Measurements from ENCODE around the gene TP53I3. TPM values are rescaled to one million over a fixed set of nuclear protein-coding genes. Genes with fewer than 3 reads are reported as not detected.

The TP53I3 gene
- total RNA-seq, 1 donor from 2014 or later: 38.3 TPM

DNA sequence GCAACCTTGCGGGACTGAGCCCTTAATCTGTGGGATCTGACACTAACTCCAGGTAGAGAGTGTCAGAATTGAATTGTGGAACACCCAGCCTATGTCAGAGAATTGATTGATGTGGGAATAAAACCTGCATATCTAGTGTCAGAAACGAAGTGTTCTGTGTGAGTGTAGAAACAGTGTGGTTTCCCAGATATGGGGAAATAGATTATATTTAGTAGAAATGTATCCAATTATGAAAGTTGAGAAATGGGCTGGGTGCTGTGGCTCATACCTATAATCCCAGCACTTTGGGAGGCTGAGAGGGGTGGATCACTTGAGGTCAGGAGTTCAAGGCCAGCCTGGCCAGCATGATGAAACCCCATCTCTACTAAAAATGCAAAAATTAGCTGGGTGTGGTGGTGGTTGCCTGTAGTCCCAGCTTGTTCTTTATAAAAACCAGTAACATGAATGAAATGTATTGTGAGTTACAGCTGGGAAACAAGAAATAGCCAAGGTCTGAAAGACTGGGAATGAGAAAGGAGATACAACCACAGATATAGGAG lies 4.3 kb upstream of the TP53I3 start:
- Mint-ChIP-seq H3K27ac (ENCODE audit: unreplicated experiment) (no peak overlapping the region), H3K4me3 (no peak overlapping the region), H3K36me3 (ENCODE audit: low read depth) (peaks cover 3% of the 10 kb centered on the region), H3K27me3 (ENCODE audit: low read depth) (no peaks in the 10 kb centered on the region), H3K9me3 (no peaks in the 10 kb centered on the region), H3K4me1 (peaks cover 12% of the 10 kb centered on the region)
- TF ChIP-seq, protein P1, sequence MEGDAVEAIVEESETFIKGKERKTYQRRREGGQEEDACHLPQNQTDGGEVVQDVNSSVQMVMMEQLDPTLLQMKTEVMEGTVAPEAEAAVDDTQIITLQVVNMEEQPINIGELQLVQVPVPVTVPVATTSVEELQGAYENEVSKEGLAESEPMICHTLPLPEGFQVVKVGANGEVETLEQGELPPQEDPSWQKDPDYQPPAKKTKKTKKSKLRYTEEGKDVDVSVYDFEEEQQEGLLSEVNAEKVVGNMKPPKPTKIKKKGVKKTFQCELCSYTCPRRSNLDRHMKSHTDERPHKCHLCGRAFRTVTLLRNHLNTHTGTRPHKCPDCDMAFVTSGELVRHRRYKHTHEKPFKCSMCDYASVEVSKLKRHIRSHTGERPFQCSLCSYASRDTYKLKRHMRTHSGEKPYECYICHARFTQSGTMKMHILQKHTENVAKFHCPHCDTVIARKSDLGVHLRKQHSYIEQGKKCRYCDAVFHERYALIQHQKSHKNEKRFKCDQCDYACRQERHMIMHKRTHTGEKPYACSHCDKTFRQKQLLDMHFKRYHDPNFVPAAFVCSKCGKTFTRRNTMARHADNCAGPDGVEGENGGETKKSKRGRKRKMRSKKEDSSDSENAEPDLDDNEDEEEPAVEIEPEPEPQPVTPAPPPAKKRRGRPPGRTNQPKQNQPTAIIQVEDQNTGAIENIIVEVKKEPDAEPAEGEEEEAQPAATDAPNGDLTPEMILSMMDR (conservative IDR thresholded peaks at IDR 0.05): no peak
- no peak for DNase-seq (ENCODE audit: low read depth, low spot score)

DNA sequence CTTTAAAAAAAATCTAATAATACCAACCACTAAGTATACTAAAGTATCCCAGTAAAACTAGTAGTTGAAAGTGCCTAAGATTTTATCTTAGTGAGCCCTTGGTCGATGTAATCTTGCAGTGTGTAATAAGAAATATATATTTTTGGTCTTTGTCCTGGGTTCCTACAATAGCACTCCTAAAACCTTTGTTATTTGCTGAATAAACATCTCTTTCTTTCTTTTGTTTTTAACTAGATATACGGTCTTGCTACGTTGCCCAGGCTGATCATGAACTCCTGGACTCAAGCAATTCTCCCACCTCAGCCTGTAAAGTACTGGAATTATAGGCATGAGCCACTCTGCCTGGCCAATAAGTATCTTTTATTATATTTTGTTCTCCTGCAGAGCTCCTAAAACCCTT lies 2.4 kb upstream of the TP53I3 start:
- TF ChIP-seq, protein P1 (conservative IDR thresholded peaks at IDR 0.05): no peak
- Mint-ChIP-seq H3K4me1 (peaks cover 21% of the 10 kb centered on the region), H3K27me3 (ENCODE audit: low read depth) (no peaks in the 10 kb centered on the region), H3K4me3 (peak overlapping the region; percentile 38), H3K27ac (ENCODE audit: unreplicated experiment) (no peak overlapping the region), H3K36me3 (ENCODE audit: low read depth) (peaks cover 10% of the 10 kb centered on the region), H3K9me3 (no peaks in the 10 kb centered on the region)
- no peak for DNase-seq (ENCODE audit: low read depth, low spot score)

DNA sequence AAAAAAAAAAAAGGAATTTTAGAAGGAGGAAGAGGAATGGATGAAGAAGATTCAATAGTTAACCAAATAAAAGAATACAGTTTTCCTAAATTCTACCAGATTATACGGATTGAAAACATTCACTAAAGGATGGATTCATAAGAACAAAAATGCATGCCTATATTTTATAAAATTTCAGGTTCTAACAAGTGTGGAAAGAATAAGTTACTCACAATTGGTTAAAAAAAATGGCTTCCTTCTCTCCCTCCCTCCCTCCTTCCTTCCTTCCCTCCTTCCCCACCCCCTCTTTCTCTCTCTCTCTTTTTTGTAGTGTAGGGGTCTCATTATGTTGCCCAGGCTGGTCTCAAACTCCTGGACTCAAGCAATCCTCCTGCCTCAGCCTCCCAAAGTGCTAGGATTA lies 1.6 kb upstream of the TP53I3 start:
- H3K9me3 Mint-ChIP-seq: no peaks in the 10 kb centered on the region
- DNase-seq (ENCODE audit: low read depth, low spot score): no peak
- peak overlapping the region; percentile 80 for H3K4me3 Mint-ChIP-seq
- peak overlapping the region; percentile 52 for H3K27ac Mint-ChIP-seq (ENCODE audit: unreplicated experiment)
- TF ChIP-seq, protein P1 (conservative IDR thresholded peaks at IDR 0.05): no peak
- H3K27me3 Mint-ChIP-seq (ENCODE audit: low read depth): no peaks in the 10 kb centered on the region
- peaks cover 10% of the 10 kb centered on the region for H3K36me3 Mint-ChIP-seq (ENCODE audit: low read depth)
- peaks cover 23% of the 10 kb centered on the region for H3K4me1 Mint-ChIP-seq

DNA sequence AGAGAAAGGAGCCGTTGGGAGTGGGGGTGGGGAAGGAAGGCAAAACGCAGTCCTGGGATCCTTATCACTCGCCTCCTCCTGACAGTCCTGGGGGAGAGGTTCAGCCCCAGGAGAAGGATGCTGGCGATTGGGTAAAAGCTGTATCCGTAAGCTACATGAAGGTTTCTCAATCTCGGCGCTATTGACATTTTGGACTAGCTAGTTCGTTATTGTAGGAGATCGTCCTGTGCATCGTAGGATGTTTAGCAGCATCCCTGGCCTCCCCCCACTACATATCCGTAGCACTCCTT lies 511 bp upstream of the TP53I3 start:
- Mint-ChIP-seq H3K9me3 (no peaks in the 10 kb centered on the region), H3K27ac (ENCODE audit: unreplicated experiment) (no peak overlapping the region), H3K36me3 (ENCODE audit: low read depth) (peaks cover 8% of the 10 kb centered on the region), H3K4me1 (peaks cover 26% of the 10 kb centered on the region), H3K27me3 (ENCODE audit: low read depth) (no peaks in the 10 kb centered on the region), H3K4me3 (peak overlapping the region; percentile 98)
- DNase-seq (ENCODE audit: low read depth, low spot score): no peak
- TF ChIP-seq, protein P1 (conservative IDR thresholded peaks at IDR 0.05): no peak

DNA sequence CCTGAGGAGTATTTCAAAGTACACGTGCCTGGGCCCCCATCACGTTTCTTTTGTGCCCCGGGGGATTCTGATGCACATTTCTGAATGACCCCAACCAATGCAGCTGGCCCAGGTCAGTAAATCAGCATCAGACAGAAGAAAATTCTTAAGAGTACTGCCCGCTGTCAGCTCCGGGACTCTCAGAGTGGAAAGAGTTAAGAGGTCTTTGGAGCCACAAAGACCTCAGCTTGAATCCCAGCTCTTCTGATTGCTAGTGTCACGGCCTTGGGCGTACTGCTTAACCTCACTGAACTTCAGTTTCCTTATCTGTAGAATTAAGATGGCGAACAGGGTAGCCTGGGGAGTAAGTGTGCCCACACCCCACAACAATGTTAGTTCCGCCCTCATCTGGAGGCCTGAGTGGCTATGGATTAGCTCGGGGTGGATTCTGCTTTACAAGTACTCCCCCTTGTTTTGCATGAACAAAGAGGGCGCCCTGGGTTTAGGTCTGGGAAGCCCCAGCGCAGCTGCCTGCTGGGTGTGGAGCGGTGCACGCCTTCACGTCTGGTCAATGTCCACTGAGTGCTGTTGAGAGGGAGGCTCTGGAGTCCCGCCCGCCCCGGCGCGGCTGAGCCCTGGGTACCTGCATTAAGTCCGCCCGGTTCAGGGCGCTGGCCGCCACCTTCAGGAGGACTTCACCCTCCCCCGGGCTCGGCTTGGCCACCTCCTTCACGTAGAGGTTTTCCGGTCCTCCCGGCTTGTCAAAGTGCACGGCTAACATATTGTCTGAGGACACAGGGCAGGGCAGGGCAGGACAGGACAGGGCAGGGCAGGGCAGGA lies 858 bp downstream of the TP53I3 start:
- Mint-ChIP-seq H3K9me3 (no peaks in the 10 kb centered on the region), H3K27me3 (ENCODE audit: low read depth) (no peaks in the 10 kb centered on the region), H3K4me3 (peak overlapping the region; percentile 98), H3K4me1 (peaks cover 26% of the 10 kb centered on the region), H3K27ac (ENCODE audit: unreplicated experiment) (peak overlapping the region; percentile 99), H3K36me3 (ENCODE audit: low read depth) (peaks cover 13% of the 10 kb centered on the region)
- DNase-seq (ENCODE audit: low read depth, low spot score): no peak
- TF ChIP-seq, protein P1 (conservative IDR thresholded peaks at IDR 0.05): no peak

Measured in neural crest cell (in vitro differentiated cells).